A549 (cell line): ENCODE measurements around the gene SEMG2. TPM values are rescaled to one million over a fixed set of nuclear protein-coding genes. Genes with fewer than 3 reads are reported as not detected.

Experiments used
- ATAC-seq, 2 experiments: fragments of 200-7000 bp in 1 of 2; fragments of >200 bp in 1 of 2; cut with Nextera tagmentation in 1 of 2; cut with Tn5 transposase in 1 of 2; 3 replicates each; pipeline versions ENCODE4 v1.8.0 to v1.9.1; 2018 to 2020; ENCODE audit warnings: mild to moderate bottlenecking in 1 of 2, moderate library complexity in 1 of 2
- CTCF ChIA-PET: fragments of 300-600 bp; sonication (Branson Sonifier 250); formaldehyde crosslinking; extraction: SDS; loops from one replicate; lab custom pipeline; 2021; ENCODE audit warnings: antibody characterized with exemption, inconsistent platforms; lab: Yijun Ruan, JAX
- POLR2A ChIA-PET: fragments of 350-600 bp; formaldehyde crosslinking; extraction: SDS; loops from one replicate; lab custom pipeline; 2021; ENCODE audit warnings: antibody characterized with exemption, inconsistent platforms; lab: Yijun Ruan, JAX
- DNase-seq, 2 experiments: peaks; one replicate each; pipeline versions ENCODE4 v3.0.0 to v3.0.0-alpha.2; 2011 to 2016; ENCODE audit warnings: low read depth in 1 of 2, low spot score in 1 of 2
- FAIRE-seq: peaks from 2 replicates; lab custom pipeline; 2011; peaks lifted over from hg19 to GRCh38; lab: Jason Lieb, UNC
- H3K27ac ChIP-seq, 2 experiments: fragments of >200 bp; sonication (Bioruptor Twin); formaldehyde crosslinking; 3 replicates each; pipeline ENCODE4 v1.5.1; 2016 to 2017
- H3K4me1 ChIP-seq: fragments of >200 bp; sonication (Bioruptor Twin); formaldehyde crosslinking; 3 replicates; pipeline ENCODE4 v1.6.1; 2016
- H3K4me2 ChIP-seq: fragments of >200 bp; sonication (Bioruptor Twin); formaldehyde crosslinking; 3 replicates; pipeline ENCODE4 v1.6.1; 2016
- H3K4me3 ChIP-seq: fragments of >200 bp; sonication (Bioruptor Twin); formaldehyde crosslinking; 3 replicates; pipeline ENCODE4 v1.5.1; 2016
- H3K9me3 ChIP-seq: fragments of >200 bp; sonication (Bioruptor Twin); formaldehyde crosslinking; 3 replicates; pipeline ENCODE4 v1.6.1; 2016
- CEBPB ChIP-seq, 2 experiments: fragments of >200 bp in 1 of 2; sonication (Bioruptor Twin) in 1 of 2; formaldehyde crosslinking in 1 of 2; IDR thresholded peaks; 2 replicates each; pipeline ENCODE4 v1.6.1; 2012 to 2016
- CHD4 ChIP-seq: fragments of 200-600 bp; sonication (generic); IDR thresholded peaks from 2 replicates; pipeline ENCODE4 v1.6.1; 2016; ENCODE audit warnings: antibody characterized with exemption, mild to moderate bottlenecking, borderline replicate concordance
- EHF ChIP-seq: fragments of 250-450 bp; sonication (Bioruptor Pico); IDR thresholded peaks from 2 replicates; pipeline ENCODE4 v1.5.0; 2020; ENCODE audit warnings: mild to moderate bottlenecking
- ESRRA ChIP-seq: fragments of 150-350 bp; IDR thresholded peaks from 2 replicates; pipeline ENCODE4 v1.6.1; 2014; ENCODE audit warnings: mild to moderate bottlenecking, low read length, borderline replicate concordance
- FOSB ChIP-seq: fragments of 250-450 bp; sonication (Bioruptor Pico); IDR thresholded peaks from 2 replicates; pipeline ENCODE4 v1.5.0; 2020; ENCODE audit warnings: mild to moderate bottlenecking, moderate library complexity
- FOSL2 ChIP-seq, 2 experiments: fragments of 450-650 bp in 1 of 2; fragments of >200 bp in 1 of 2; sonication (Bioruptor Twin) in 1 of 2; formaldehyde crosslinking; IDR thresholded peaks; 2 replicates each; pipeline versions ENCODE4 v1.5.0 to v1.6.1; 2016 to 2020; ENCODE audit warnings: mild to moderate bottlenecking in 1 of 2, moderate library complexity in 1 of 2
- FOXS1 ChIP-seq: fragments of 250-450 bp; sonication (Bioruptor Pico); IDR thresholded peaks from 2 replicates; pipeline ENCODE4 v1.5.0; 2020; ENCODE audit warnings: mild to moderate bottlenecking, moderate library complexity
- GATA3 ChIP-seq: IDR thresholded peaks from 2 replicates; pipeline ENCODE4 v1.6.1; 2012; ENCODE audit warnings: borderline replicate concordance
- HOXB5 ChIP-seq: fragments of 250-450 bp; sonication (Bioruptor Pico); IDR thresholded peaks from 2 replicates; pipeline ENCODE4 v1.5.0; 2020; ENCODE audit warnings: mild to moderate bottlenecking, moderate library complexity
- JUN ChIP-seq, 2 experiments: fragments of >200 bp; sonication (Bioruptor Twin); formaldehyde crosslinking; IDR thresholded peaks; 2 replicates in 1 of 2; 3 replicates in 1 of 2; pipeline ENCODE4 v1.6.1; 2016 to 2017
- KDM1A ChIP-seq: fragments of 200-600 bp; sonication (generic); IDR thresholded peaks from 2 replicates; pipeline ENCODE4 v1.6.1; 2016; ENCODE audit warnings: low read depth, mild to moderate bottlenecking
- KDM5A ChIP-seq: fragments of 200-600 bp; sonication (generic); IDR thresholded peaks from 2 replicates; pipeline ENCODE4 v1.6.1; 2016; ENCODE audit warnings: antibody characterized with exemption, mild to moderate bottlenecking
- NFE2L2 ChIP-seq: fragments of 150-350 bp; conservative IDR thresholded peaks from 2 replicates; pipeline ENCODE4 v1.6.1; 2014; ENCODE audit warnings: low read length
- NPAS2 ChIP-seq: fragments of 250-450 bp; sonication (Bioruptor Pico); IDR thresholded peaks from 2 replicates; pipeline ENCODE4 v1.8.0; 2022; ENCODE audit warnings: mild to moderate bottlenecking, moderate library complexity, borderline replicate concordance
- POLR2A ChIP-seq: IDR thresholded peaks from 2 replicates; pipeline ENCODE4 v1.6.1; 2012; ENCODE audit warnings: mild to moderate bottlenecking, low read length
- POLR2AphosphoS2 ChIP-seq: conservative IDR thresholded peaks from 2 replicates; pipeline ENCODE4 v1.6.1; 2012; ENCODE audit warnings: low read length, improper control_type of control experiment, inconsistent platforms
- RCOR1 ChIP-seq: fragments of 150-350 bp; IDR thresholded peaks from 2 replicates; pipeline ENCODE4 v1.6.1; 2014; ENCODE audit warnings: antibody characterized with exemption, low read length, low read depth
- RFX5 ChIP-seq: fragments of 450-650 bp; IDR thresholded peaks from 2 replicates; pipeline ENCODE4 v1.7.1; 2014; ENCODE audit warnings: antibody characterized with exemption, mild to moderate bottlenecking, moderate library complexity
- RNF2 ChIP-seq: fragments of 200-600 bp; sonication (generic); IDR thresholded peaks from 2 replicates; pipeline ENCODE4 v1.6.1; 2016; ENCODE audit warnings: low read depth, mild to moderate bottlenecking, antibody characterized with exemption, moderate library complexity, borderline replicate concordance
- SMC3 ChIP-seq: fragments of >200 bp; sonication (Bioruptor Twin); formaldehyde crosslinking; IDR thresholded peaks from 3 replicates; pipeline ENCODE4 v1.6.1; 2018; ENCODE audit warnings: inconsistent platforms
- ZFP36 ChIP-seq: fragments of 450-650 bp; IDR thresholded peaks from 2 replicates; pipeline ENCODE4 v1.6.1; 2014; ENCODE audit warnings: borderline replicate concordance; ENCODE audit not compliant: partially characterized antibody
- ZSCAN20 ChIP-seq: fragments of 250-450 bp; sonication (Bioruptor Pico); IDR thresholded peaks from 2 replicates; pipeline ENCODE4 v1.8.0; 2022; ENCODE audit warnings: mild to moderate bottlenecking, moderate library complexity
- WGBS: methylation state at CpG from one replicate; pipeline ENCODE4 v1.1.6; 2017; ENCODE audit errors: missing lambda C conversion rate; 5-methylcytosine and 5-hydroxymethylcytosine counted together
- polyA plus RNA-seq, 4 experiments: library from polyadenylated mRNA; depleted of rRNA in 3 of 4; stranded (reverse); fragments of >200 nt; fragmentation: RNase III in 1 of 4; extraction: RNeasy Plus Mini Kit Qiagen cat#74134 plus additional on column Dnase treatment in 1 of 4; gene quantifications; 2 replicates in 3 of 4; 3 replicates in 1 of 4; pipeline ENCODE4 v1.2.3, GENCODE V29; 2011 to 2017
- TF ChIP-seq, protein P1 (sequence below): IDR thresholded peaks from 2 replicates; pipeline ENCODE4 v1.6.1; 2012
- TF ChIP-seq, protein P2 (sequence below): fragments of 450-650 bp; IDR thresholded peaks from 2 replicates; pipeline ENCODE4 v1.6.1; 2014; ENCODE audit warnings: antibody characterized with exemption
- TF ChIP-seq, protein P3 (sequence below): fragments of 250-450 bp; sonication (Bioruptor Pico); IDR thresholded peaks from 2 replicates; pipeline ENCODE4 v1.5.0; 2020; ENCODE audit warnings: low read depth, mild to moderate bottlenecking, moderate library complexity
- TF ChIP-seq, protein P4 (sequence below): fragments of >200 bp; sonication (Bioruptor Twin); formaldehyde crosslinking; IDR thresholded peaks from 2 replicates; pipeline ENCODE4 v1.6.1; 2016
- TF ChIP-seq, protein P5 (sequence below): fragments of >200 bp; sonication (Bioruptor Twin); formaldehyde crosslinking; IDR thresholded peaks from 3 replicates; pipeline ENCODE4 v1.5.1; 2016
- TF ChIP-seq, protein P6 (sequence below): fragments of 250-450 bp; sonication (Bioruptor Pico); IDR thresholded peaks from 2 replicates; pipeline ENCODE4 v1.5.0; 2021; ENCODE audit warnings: mild to moderate bottlenecking, moderate library complexity, borderline replicate concordance

The SEMG2 gene
- polyA plus RNA-seq, 2 of the 4 experiments (the other 2 are of a cell fraction) = not detected

DNA sequence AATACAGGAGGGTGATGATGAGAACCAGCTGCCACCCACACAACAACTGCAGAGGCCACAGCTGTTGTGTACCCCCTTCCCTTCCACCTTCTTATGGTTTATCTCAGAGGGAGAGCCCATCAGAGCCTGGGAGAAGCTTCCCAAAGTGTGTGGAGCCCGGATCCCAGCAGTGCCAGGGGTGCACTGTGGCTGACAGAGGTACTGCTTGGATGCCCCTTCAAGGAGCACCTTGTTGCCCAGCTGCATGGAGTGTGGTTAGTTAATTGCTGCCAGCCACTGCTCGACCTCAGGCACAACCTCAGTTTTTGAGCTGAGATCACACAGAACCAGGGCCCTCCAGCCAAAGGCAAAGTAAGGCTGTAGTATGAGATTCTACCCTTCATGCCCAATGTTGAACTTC, 33.5 kb upstream of the SEMG2 start:
- WGBS = 0% methylated on average over 2 of the region's 2 CpGs
- TF ChIP-seq GATA3 (no peak), CEBPB (IDR thresholded peaks at IDR 0.05) (no peak), POLR2AphosphoS2 (no peak), CHD4 (no peak), RFX5 (no peak), RCOR1 (no peak), ZFP36 (no peak), ESRRA (no peak), EHF (CRISPR knock-in tag) (no peak), HOXB5 (no peak)
- TF ChIP-seq, protein P1, sequence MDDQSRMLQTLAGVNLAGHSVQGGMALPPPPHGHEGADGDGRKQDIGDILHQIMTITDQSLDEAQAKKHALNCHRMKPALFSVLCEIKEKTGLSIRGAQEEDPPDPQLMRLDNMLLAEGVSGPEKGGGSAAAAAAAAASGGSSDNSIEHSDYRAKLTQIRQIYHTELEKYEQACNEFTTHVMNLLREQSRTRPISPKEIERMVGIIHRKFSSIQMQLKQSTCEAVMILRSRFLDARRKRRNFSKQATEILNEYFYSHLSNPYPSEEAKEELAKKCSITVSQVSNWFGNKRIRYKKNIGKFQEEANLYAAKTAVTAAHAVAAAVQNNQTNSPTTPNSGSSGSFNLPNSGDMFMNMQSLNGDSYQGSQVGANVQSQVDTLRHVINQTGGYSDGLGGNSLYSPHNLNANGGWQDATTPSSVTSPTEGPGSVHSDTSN = no peak
- TF ChIP-seq, protein P2, sequence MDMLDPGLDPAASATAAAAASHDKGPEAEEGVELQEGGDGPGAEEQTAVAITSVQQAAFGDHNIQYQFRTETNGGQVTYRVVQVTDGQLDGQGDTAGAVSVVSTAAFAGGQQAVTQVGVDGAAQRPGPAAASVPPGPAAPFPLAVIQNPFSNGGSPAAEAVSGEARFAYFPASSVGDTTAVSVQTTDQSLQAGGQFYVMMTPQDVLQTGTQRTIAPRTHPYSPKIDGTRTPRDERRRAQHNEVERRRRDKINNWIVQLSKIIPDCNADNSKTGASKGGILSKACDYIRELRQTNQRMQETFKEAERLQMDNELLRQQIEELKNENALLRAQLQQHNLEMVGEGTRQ = no peak
- TF ChIP-seq, all 56 proteins: peak for 0
- no peak for FAIRE-seq
- CTCF ChIA-PET = interaction anchor here (0.9 to 1.8 kb wide), 4 partner anchors 11 to 177 kb away, joined by 3 to 9 read pairs (median 4); no protein-coding TSS in a partner anchor
- POLR2A ChIA-PET = no interaction called here
- Histone ChIP-seq H3K4me3 (no peak overlapping the region), H3K4me1 (peaks cover 2% of the 10 kb centered on the region; the same call in 1 of the 3 replicates), H3K4me2 (no peak overlapping the region), H3K9me3 (no peaks in the 10 kb centered on the region), H3K27ac (no peak overlapping the region)
- DNase-seq = no peak
- peak; percentile 76 to 87; a peak in 5 of 6 replicates for ATAC-seq

DNA sequence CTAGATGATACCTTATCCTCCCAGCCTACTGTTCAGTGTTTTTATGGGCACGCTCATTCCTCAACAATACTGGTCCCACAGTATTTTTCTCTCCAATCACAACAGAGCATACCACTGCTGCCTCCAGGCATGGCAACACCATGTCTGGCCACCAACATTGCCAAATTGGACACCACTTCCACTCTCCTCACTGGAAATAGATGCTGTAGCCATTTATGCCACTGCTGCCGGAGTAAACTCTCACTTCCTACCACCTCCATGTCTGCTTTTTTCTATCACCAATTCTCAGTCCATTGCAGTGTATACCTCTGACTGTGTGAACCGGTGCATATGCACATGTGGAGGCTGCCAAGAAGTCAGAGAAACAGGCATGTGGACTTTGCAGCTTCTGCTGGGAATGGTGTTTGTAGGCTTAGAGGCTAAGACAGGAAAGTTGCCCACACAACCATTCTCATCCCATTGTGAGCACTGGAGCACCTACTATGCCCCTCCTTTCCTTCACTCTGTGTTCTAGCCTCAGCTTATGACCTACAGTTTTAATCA, 32.0 kb upstream of the SEMG2 start:
- Histone ChIP-seq H3K4me3 (no peak overlapping the region), H3K4me2 (no peak overlapping the region), H3K4me1 (no peaks in the 10 kb centered on the region), H3K9me3 (no peaks in the 10 kb centered on the region), H3K27ac (no peak overlapping the region)
- TF ChIP-seq NPAS2 (CRISPR knock-in tag) = no peak
- no peak for TF ChIP-seq FOXS1 (CRISPR knock-in tag)
- TF ChIP-seq KDM5A = no peak
- no peak for TF ChIP-seq CEBPB (IDR thresholded peaks at IDR 0.05)
- no peak for TF ChIP-seq FOSL2 (IDR thresholded peaks at IDR 0.05)
- no peak for TF ChIP-seq FOSL2 (CRISPR knock-in tag; IDR thresholded peaks at IDR 0.05)
- FAIRE-seq = no peak
- CTCF ChIA-PET = interaction anchor here (1.2 kb wide), 1 partner anchor 10 kb away, joined by 3 read pairs; no protein-coding TSS in a partner anchor
- ATAC-seq = no peak
- DNase-seq = no peak
- POLR2A ChIA-PET = no interaction called here
- WGBS = 56% methylated on average over 3 of the region's 3 CpGs

DNA sequence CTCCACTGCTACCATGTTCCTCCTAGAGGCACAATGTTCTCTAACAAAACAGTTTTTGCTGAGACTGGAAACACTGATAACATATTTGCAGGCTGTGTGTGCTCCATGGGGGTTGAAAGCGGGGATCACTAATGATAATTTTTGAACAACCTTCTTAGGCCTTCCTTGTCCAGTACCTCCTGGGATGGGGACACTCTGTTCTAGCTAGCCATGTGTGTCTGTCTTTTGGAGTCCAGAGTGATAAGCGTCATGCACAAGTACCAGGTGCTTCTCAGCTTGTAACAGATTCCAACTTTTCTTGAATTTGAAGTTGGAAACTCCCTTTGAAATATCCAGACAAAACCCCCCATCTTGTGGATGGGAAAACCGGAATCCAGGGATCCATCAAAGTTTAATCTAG, 31.3 kb upstream of the SEMG2 start:
- no peak for DNase-seq
- WGBS = 4% methylated on average over 3 of the region's 3 CpGs
- Histone ChIP-seq H3K4me1 (no peaks in the 10 kb centered on the region), H3K9me3 (no peaks in the 10 kb centered on the region), H3K4me3 (no peak overlapping the region), H3K27ac (no peak overlapping the region), H3K4me2 (no peak overlapping the region)
- FAIRE-seq = no peak
- CTCF ChIA-PET = no interaction called here
- ATAC-seq = no peak
- POLR2A ChIA-PET = no interaction called here
- TF ChIP-seq JUN (IDR thresholded peaks at IDR 0.05) (no peak), FOXS1 (CRISPR knock-in tag) (no peak), POLR2A (no peak), KDM1A (no peak), ZSCAN20 (CRISPR knock-in tag) (no peak), RNF2 (no peak), SMC3 (no peak), NFE2L2 (no peak), RFX5 (no peak), FOSB (CRISPR knock-in tag) (no peak), ESRRA (no peak), CHD4 (no peak)
- TF ChIP-seq, protein P3, sequence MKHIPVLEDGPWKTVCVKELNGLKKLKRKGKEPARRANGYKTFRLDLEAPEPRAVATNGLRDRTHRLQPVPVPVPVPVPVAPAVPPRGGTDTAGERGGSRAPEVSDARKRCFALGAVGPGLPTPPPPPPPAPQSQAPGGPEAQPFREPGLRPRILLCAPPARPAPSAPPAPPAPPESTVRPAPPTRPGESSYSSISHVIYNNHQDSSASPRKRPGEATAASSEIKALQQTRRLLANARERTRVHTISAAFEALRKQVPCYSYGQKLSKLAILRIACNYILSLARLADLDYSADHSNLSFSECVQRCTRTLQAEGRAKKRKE (CRISPR knock-in tag) = no peak
- TF ChIP-seq, protein P4, sequence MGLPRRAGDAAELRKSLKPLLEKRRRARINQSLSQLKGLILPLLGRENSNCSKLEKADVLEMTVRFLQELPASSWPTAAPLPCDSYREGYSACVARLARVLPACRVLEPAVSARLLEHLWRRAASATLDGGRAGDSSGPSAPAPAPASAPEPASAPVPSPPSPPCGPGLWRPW = no peak
- TF ChIP-seq, protein P5, sequence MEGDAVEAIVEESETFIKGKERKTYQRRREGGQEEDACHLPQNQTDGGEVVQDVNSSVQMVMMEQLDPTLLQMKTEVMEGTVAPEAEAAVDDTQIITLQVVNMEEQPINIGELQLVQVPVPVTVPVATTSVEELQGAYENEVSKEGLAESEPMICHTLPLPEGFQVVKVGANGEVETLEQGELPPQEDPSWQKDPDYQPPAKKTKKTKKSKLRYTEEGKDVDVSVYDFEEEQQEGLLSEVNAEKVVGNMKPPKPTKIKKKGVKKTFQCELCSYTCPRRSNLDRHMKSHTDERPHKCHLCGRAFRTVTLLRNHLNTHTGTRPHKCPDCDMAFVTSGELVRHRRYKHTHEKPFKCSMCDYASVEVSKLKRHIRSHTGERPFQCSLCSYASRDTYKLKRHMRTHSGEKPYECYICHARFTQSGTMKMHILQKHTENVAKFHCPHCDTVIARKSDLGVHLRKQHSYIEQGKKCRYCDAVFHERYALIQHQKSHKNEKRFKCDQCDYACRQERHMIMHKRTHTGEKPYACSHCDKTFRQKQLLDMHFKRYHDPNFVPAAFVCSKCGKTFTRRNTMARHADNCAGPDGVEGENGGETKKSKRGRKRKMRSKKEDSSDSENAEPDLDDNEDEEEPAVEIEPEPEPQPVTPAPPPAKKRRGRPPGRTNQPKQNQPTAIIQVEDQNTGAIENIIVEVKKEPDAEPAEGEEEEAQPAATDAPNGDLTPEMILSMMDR = no peak
- TF ChIP-seq, protein P6, sequence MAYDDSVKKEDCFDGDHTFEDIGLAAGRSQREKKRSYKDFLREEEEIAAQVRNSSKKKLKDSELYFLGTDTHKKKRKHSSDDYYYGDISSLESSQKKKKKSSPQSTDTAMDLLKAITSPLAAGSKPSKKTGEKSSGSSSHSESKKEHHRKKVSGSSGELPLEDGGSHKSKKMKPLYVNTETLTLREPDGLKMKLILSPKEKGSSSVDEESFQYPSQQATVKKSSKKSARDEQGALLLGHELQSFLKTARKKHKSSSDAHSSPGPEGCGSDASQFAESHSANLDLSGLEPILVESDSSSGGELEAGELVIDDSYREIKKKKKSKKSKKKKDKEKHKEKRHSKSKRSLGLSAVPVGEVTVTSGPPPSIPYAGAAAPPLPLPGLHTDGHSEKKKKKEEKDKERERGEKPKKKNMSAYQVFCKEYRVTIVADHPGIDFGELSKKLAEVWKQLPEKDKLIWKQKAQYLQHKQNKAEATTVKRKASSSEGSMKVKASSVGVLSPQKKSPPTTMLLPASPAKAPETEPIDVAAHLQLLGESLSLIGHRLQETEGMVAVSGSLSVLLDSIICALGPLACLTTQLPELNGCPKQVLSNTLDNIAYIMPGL (CRISPR knock-in tag) = no peak
